GM21423 (cell line): Measurements from ENCODE around the gene MRPL24.

Source experiments
- ATAC-seq: cut with Tn5 transposase; IDR thresholded peaks from one replicate; pipeline ENCODE4 v1.9.1; 2021; ENCODE audit warnings: mild to moderate bottlenecking, moderate library complexity; ENCODE audit not compliant: unreplicated experiment

MRPL24 gene

GRCh38 chr1:156712626-156713025, 28.3 kb downstream of the MRPL24 start:
- ATAC-seq = no peak

- no peak for ATAC-seq
Observed at GRCh38 chr1:156711011-156711817, 29.7 kb downstream of the MRPL24 start.

- no peak for ATAC-seq
Observed at GRCh38 chr1:156709757-156710489, 31.0 kb downstream of the MRPL24 start.

- ATAC-seq = no peak
Observed at GRCh38 chr1:156709031-156709430, 31.9 kb downstream of the MRPL24 start.

- no peak for ATAC-seq
Observed at GRCh38 chr1:156708218-156708661, 32.6 kb downstream of the MRPL24 start.

- ATAC-seq = no peak
Observed at GRCh38 chr1:156707417-156708217, 33.3 kb downstream of the MRPL24 start.

GRCh38 chr1:156706657-156707416, 34.1 kb downstream of the MRPL24 start:
- no peak for ATAC-seq

GRCh38 chr1:156705918-156706656, 34.8 kb downstream of the MRPL24 start:
- no peak for ATAC-seq

GRCh38 chr1:156705321-156705917, 35.5 kb downstream of the MRPL24 start, which contains the start of gene CRABP2:
Gene CRABP2 (minus strand): TSS chr1:156705583. CDS start chr1:156705446, 137 bp downstream.
- no peak for ATAC-seq

GRCh38 chr1:156704930-156705320, 36.0 kb downstream of the MRPL24 start:
- ATAC-seq = no peak

GRCh38 chr1:156704166-156704711, 36.6 kb downstream of the MRPL24 start:
- no peak for ATAC-seq

GRCh38 chr1:156703741-156704140, 37.1 kb downstream of the MRPL24 start:
- ATAC-seq = no peak

- no peak for ATAC-seq
Observed at GRCh38 chr1:156703336-156703735, 37.6 kb downstream of the MRPL24 start.

GRCh38 chr1:156700736-156701531, 40.0 kb downstream of the MRPL24 start:
- ATAC-seq = no peak

GRCh38 chr1:156698995-156699394, 41.9 kb downstream of the MRPL24 start:
- ATAC-seq = no peak

- no peak for ATAC-seq
Observed at GRCh38 chr1:156697481-156697880, 43.4 kb downstream of the MRPL24 start.

GRCh38 chr1:156696755-156697154, 44.1 kb downstream of the MRPL24 start:
- ATAC-seq = no peak

- no peak for ATAC-seq
Observed at GRCh38 chr1:156694690-156694962, 46.3 kb downstream of the MRPL24 start.
